Fibroblast of lung (primary cell): ENCODE data around the gene ALPK3. TPM values are rescaled to one million over a fixed set of nuclear protein-coding genes. Genes with fewer than 3 reads are reported as not detected.

Source experiments
- DNase-seq, 2 donors: peaks; one replicate each; pipeline versions ENCODE4 v3.0.0 to v3.0.0-alpha.2; 2010; ENCODE audit warnings: low read depth in 2 of 2
- H2AFZ ChIP-seq: 2 replicates; pipeline ENCODE4 v1.5.1; 2012; ENCODE audit warnings: low read length, control low read depth, inconsistent platforms
- H3K27ac ChIP-seq: 2 replicates; pipeline ENCODE4 v1.5.1; 2011; ENCODE audit warnings: low read length, control low read depth; ENCODE audit not compliant: insufficient read depth
- H3K27me3 ChIP-seq: 2 replicates; pipeline ENCODE4 v1.5.1; 2011; ENCODE audit warnings: mild to moderate bottlenecking, low read length; ENCODE audit not compliant: control insufficient read depth, insufficient read depth
- H3K36me3 ChIP-seq: 2 replicates; pipeline ENCODE4 v1.5.1; 2011; ENCODE audit warnings: low read length; ENCODE audit not compliant: control insufficient read depth, insufficient read depth
- H3K4me1 ChIP-seq: 2 replicates; pipeline ENCODE4 v1.5.1; 2011; ENCODE audit warnings: low read length; ENCODE audit not compliant: control insufficient read depth, insufficient read depth; ENCODE audit errors: extremely low read depth
- H3K4me2 ChIP-seq: 2 replicates; pipeline ENCODE4 v1.5.1; 2011; ENCODE audit warnings: low read length, control low read depth; ENCODE audit not compliant: insufficient read depth; ENCODE audit errors: extremely low read depth
- H3K4me3 ChIP-seq, 4 experiments: fragments of 200-600 bp in 1 of 4; sonication (generic) in 1 of 4; replicated peaks in 1 of 4; 2 replicates each; pipeline ENCODE4 v1.5.1; 2011 to 2016; ENCODE audit warnings: low read length in 4 of 4, low read depth in 3 of 4, mild to moderate bottlenecking in 3 of 4, control low read depth in 2 of 4, inconsistent platforms in 1 of 4, mixed read lengths in 1 of 4; ENCODE audit not compliant: insufficient read depth in 1 of 4; ENCODE audit errors: control extremely low read depth in 1 of 4
- H3K79me2 ChIP-seq: 2 replicates; pipeline ENCODE4 v1.5.1; 2012; ENCODE audit warnings: mild to moderate bottlenecking, low read length, inconsistent platforms; ENCODE audit not compliant: control insufficient read depth, insufficient read depth
- H3K9ac ChIP-seq: 2 replicates; pipeline ENCODE4 v1.5.1; 2011; ENCODE audit warnings: mild to moderate bottlenecking, low read length, control low read depth; ENCODE audit not compliant: insufficient read depth
- H3K9me3 ChIP-seq: 2 replicates; pipeline ENCODE4 v1.5.1; 2012; ENCODE audit warnings: low read depth, low read length; ENCODE audit not compliant: control insufficient read depth, insufficient read depth
- H4K20me1 ChIP-seq: 2 replicates; pipeline ENCODE4 v1.5.1; 2011; ENCODE audit warnings: low read length; ENCODE audit not compliant: control insufficient read depth, insufficient read depth; ENCODE audit errors: extremely low read depth
- EZH2 ChIP-seq: IDR thresholded peaks from 2 replicates; pipeline ENCODE4 v1.5.1; 2012; ENCODE audit warnings: low read length, control low read depth, mild to moderate bottlenecking; ENCODE audit errors: missing control alignments
- polyA plus RNA-seq, 2 donors: library from polyadenylated mRNA; depleted of rRNA in 1 of 2; stranded (reverse) in 1 of 2; unstranded in 1 of 2; fragments of >200 nt; gene quantifications; 2 replicates each; pipeline ENCODE4 v1.2.1, GENCODE V29; 2011 to 2012; ENCODE audit warnings: missing spikeins in 1 of 2
- total RNA-seq: library from RNA; depleted of rRNA; stranded (reverse); fragments of >200 nt; gene quantifications from 2 replicates; pipeline ENCODE4 v1.2.1, GENCODE V29; 2014
- TF ChIP-seq, protein P1 (sequence below), 2 donors: IDR thresholded peaks in 1 of 2; conservative IDR thresholded peaks in 1 of 2; 1 replicate in 1 of 2; 2 replicates in 1 of 2; pipeline ENCODE4 v1.5.1; 2011 to 2012; ENCODE audit warnings: low read length in 2 of 2, control low read depth in 1 of 2, inconsistent platforms in 1 of 2, low read depth in 1 of 2, mild to moderate bottlenecking in 1 of 2

The ALPK3 gene
- total and polyA plus RNA-seq, 2 donors (not counting 1 experiment from before 2014, with no cell fraction given) = 0.03 to 0.50 TPM

GRCh38 chr15:84856731-84857417 lies 39.7 kb downstream of the ALPK3 start:
- TF ChIP-seq, protein P1, sequence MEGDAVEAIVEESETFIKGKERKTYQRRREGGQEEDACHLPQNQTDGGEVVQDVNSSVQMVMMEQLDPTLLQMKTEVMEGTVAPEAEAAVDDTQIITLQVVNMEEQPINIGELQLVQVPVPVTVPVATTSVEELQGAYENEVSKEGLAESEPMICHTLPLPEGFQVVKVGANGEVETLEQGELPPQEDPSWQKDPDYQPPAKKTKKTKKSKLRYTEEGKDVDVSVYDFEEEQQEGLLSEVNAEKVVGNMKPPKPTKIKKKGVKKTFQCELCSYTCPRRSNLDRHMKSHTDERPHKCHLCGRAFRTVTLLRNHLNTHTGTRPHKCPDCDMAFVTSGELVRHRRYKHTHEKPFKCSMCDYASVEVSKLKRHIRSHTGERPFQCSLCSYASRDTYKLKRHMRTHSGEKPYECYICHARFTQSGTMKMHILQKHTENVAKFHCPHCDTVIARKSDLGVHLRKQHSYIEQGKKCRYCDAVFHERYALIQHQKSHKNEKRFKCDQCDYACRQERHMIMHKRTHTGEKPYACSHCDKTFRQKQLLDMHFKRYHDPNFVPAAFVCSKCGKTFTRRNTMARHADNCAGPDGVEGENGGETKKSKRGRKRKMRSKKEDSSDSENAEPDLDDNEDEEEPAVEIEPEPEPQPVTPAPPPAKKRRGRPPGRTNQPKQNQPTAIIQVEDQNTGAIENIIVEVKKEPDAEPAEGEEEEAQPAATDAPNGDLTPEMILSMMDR (conservative IDR thresholded peaks at IDR 0.05 in 1 of 2, IDR thresholded peaks at IDR 0.05 in 1 of 2; ENCODE audit: low read depth in 1 of 2, low read length in 2 of 2) = no peak
- TF ChIP-seq EZH2 = no peak
- H2AFZ ChIP-seq = no peak overlapping the region
- no peaks in the 10 kb centered on the region for H3K4me1 ChIP-seq
- H3K9me3 ChIP-seq = no peaks in the 10 kb centered on the region
- H3K9ac ChIP-seq = no peak overlapping the region
- no peak overlapping the region for H3K4me2 ChIP-seq
- no peak overlapping the region for H3K4me3 ChIP-seq
- H3K79me2 ChIP-seq = no peaks in the 10 kb centered on the region
- H3K36me3 ChIP-seq = no peaks in the 10 kb centered on the region
- H3K27ac ChIP-seq = no peak overlapping the region
- DNase-seq = no peak
- H4K20me1 ChIP-seq = no peaks in the 10 kb centered on the region
- no peaks in the 10 kb centered on the region for H3K27me3 ChIP-seq

DNA sequence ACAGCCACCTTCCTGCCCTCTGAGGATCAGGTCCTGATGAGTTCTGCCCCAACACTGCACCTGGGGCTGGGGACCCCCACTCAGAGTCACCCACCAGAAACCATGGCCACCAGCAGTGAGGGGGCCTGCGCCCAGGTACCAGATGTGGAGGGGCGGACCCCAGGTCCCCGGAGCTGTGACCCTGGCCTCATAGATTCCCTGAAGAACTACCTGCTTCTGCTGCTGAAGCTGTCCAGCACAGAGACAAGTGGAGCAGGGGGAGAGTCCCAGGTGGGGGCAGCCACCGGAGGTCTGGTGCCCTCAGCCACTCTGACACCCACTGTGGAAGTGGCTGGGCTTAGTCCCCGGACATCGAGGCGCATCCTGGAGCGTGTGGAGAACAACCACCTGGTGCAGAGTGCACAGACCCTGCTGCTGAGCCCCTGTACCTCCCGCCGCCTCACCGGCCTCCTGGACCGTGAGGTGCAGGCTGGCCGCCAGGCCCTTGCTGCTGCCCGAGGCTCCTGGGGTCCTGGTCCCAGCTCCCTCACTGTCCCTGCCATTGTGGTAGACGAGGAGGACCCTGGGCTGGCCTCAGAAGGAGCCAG lies 40.4 kb downstream of the ALPK3 start:
- Histone ChIP-seq H3K9ac (no peak overlapping the region), H3K4me3 (no peak overlapping the region)
- TF ChIP-seq, protein P1 (conservative IDR thresholded peaks at IDR 0.05 in 1 of 2, IDR thresholded peaks at IDR 0.05 in 1 of 2; ENCODE audit: low read depth in 1 of 2, low read length in 2 of 2) = no peak
- no peak for TF ChIP-seq EZH2

DNA sequence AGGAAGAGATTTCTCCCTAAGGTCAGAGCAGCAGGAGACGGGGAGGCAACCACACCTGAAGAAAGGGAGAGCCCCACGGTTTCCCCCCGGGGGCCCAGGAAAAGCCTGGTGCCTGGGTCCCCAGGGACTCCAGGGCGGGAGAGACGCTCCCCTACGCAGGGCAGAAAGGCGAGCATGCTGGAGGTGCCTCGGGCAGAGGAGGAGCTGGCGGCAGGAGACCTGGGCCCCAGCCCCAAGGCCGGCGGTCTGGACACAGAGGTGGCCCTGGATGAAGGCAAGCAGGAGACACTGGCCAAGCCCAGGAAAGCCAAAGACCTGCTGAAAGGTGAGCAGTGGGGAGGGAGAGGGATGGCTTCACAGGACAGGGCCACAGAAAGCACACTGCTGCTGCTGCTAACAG lies 41.1 kb downstream of the ALPK3 start:
- Histone ChIP-seq H3K27ac (no peak overlapping the region), H3K4me3 (no peak overlapping the region), H2AFZ (no peak overlapping the region), H4K20me1 (no peaks in the 10 kb centered on the region), H3K9me3 (no peaks in the 10 kb centered on the region), H3K4me2 (no peak overlapping the region), H3K4me1 (no peaks in the 10 kb centered on the region), H3K9ac (no peak overlapping the region), H3K36me3 (no peaks in the 10 kb centered on the region), H3K79me2 (no peaks in the 10 kb centered on the region), H3K27me3 (no peaks in the 10 kb centered on the region)
- TF ChIP-seq, protein P1 (conservative IDR thresholded peaks at IDR 0.05 in 1 of 2, IDR thresholded peaks at IDR 0.05 in 1 of 2; ENCODE audit: low read depth in 1 of 2, low read length in 2 of 2) = no peak
- no peak for TF ChIP-seq EZH2
- DNase-seq = no peak

More for the DNA sequence above, 40.4 kb downstream of the ALPK3 start:
- Histone ChIP-seq H3K4me1 (no peaks in the 10 kb centered on the region), H3K36me3 (no peaks in the 10 kb centered on the region), H4K20me1 (no peaks in the 10 kb centered on the region), H3K4me2 (no peak overlapping the region), H2AFZ (no peak overlapping the region), H3K27ac (no peak overlapping the region), H3K27me3 (no peaks in the 10 kb centered on the region), H3K79me2 (no peaks in the 10 kb centered on the region), H3K9me3 (no peaks in the 10 kb centered on the region)
- no peak for DNase-seq
